ENCODE results near the gene DPP8.

DPP8 gene

GRCh38 chr15:65423976-65424679 is 93.4 kb downstream of the DPP8 start:
- no peak for DNase-seq

GRCh38 chr15:65423150-65423975 is 94.1 kb downstream of the DPP8 start:
- peak; percentile 59 for DNase-seq

DNA sequence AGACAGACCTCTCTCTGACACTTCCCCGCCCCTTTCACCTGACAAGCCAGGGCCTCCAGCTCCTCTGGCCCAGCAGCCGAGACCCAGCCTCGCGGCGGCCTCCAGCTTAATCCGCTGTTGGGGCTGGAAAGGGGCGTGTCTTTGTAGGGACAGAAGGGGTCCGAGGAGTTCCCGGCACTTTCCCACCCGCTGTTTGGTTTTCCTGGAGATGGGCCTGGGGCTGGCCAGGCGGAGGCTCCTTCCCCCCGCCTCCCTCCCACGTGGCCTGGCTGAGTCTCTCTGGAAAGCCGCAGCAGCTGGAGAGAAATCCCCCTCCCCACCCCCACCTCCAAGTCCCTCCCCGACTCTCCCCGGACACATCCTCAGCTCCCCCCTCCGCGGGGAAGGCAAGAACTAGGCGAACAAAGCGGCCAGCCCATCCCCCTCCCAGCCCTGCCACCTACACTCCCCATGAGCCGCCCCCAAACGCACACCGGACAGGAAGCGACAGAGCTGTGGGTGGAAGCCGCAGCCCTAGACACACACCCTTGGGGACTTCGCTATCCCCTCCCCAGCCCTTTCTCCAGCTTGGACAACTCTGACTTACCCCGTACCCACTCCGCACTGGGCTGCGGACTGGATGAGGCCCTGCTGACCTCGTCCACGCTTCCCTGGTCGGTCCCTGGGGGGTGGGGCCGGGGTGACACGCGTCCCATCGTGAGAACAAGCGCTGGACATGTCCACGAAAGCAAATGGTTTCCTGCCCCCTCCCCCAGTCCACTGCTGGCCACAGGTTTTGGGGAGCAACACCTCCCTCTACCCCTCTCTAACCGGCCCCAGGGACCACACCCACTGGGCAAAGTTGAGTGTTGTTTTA is 95.9 kb downstream of the DPP8 start:
- peak; percentile 85 for DNase-seq

DNA sequence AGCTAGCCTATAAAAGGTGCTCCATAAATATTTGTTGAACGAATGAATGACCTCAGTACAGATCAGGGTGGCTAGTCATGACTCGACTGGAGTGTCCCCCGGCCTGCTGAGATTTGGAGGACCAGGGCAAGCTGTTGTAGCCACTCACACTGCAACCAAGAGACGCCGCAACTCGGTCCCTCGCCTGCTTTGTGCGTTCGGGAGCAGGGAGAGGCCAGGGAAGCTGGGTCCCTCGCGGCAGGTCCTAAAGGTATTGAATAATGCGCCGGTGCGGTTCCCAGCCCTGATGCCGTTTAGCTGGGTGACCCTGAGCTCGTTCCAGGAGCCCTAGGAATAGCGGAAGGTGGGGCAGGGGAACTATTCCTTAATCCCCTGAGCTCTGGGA is 96.5 kb downstream of the DPP8 start:
- DNase-seq: no peak

DNA sequence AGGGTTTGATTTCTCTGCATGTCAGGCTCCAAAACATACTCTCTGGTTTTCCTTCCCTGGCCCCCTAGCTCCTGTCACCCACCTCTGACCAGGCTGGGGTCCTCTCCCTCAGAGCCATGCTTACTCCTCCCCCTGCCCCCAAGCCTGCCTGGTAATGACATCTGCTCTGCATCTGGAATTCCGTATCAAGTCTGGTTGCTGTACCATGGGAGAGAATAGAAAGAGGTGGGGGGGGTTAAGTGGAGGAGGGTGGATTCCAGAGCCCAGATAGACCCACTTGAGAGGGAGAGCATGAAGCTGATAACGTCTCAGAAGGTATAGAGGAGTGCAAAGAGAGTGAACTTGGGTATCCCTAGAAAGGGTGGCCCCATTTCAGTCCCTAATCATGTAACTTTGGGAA is 98.9 kb downstream of the DPP8 start:
- no peak for DNase-seq

DNA sequence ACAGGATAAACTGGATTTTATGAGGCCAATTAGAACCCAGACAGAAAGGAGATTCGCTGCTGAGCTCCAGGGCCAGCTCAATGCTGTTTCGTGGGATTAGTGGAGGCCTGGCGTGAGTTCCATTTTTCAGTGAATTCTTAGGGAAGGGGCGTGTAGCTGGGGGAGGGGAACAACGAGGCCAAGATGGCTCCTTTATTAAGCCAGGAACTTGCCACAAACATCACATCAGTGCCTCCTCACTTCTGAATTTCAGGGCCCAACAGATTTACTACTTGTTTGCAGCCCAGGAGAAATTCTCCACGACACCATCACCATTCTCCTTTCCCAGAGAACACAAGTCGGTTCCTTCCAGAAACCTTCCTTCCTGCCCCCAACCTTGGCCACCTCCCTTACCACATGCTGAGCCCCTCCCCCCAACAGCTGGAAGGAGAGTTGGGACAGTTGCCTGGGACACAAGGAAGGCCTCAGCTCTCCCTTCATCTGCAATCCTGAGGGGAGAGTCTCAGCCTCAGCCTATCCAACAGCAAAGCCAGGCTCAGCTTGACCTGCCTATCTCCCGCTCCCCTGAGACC is 100.6 kb downstream of the DPP8 start:
- peak; percentile 45 for DNase-seq

GRCh38 chr15:65414841-65415621 is 102.5 kb downstream of the DPP8 start:
- peak; percentile 85 for DNase-seq

DNA sequence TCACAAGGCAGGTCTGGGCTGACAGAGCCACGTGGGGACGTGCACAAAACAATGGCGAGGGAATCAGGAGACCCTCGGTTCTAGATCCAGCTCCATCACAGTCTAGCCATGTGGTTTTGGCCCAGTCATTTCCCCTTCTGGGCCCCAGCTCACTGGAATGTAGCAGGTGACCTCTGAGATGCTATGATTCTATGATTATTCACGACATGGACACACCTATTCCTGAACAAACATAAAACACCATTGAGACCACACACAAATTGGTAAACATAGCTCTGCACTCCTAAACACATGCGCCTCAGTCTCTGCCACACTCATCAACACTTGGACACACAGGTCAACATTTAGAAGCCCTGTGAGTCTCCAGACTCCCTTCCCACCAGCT is 103.7 kb downstream of the DPP8 start:
- DNase-seq: no peak

- DNase-seq: no peak
Observed at GRCh38 chr15:65413051-65413759, 104.3 kb downstream of the DPP8 start.

DNA sequence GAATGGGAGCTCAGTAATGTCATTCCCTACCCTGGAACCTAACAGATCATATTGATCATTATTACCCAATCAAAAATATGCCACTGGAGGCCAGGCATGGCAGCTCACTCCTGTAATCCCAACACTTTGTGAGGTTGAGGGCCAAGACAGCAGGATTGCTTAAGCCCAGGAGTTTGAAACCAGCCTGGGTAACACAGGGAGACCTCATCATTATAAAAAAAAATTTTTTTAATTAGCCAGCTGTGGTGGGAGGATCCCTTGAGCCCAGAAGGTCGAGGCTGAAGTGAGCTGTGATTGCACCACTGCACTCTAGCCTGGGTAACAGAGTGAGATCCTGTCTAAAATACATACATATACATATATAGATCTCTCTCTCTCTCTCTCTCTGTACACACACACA is 104.9 kb downstream of the DPP8 start:
- DNase-seq: no peak

- DNase-seq: peak; percentile 10
Observed at GRCh38 chr15:65411465-65412071, 105.9 kb downstream of the DPP8 start.

GRCh38 chr15:65410972-65411371 is 106.5 kb downstream of the DPP8 start:
- no peak for DNase-seq

- no peak for DNase-seq
Observed at GRCh38 chr15:65410036-65410435, 107.5 kb downstream of the DPP8 start.

DNA sequence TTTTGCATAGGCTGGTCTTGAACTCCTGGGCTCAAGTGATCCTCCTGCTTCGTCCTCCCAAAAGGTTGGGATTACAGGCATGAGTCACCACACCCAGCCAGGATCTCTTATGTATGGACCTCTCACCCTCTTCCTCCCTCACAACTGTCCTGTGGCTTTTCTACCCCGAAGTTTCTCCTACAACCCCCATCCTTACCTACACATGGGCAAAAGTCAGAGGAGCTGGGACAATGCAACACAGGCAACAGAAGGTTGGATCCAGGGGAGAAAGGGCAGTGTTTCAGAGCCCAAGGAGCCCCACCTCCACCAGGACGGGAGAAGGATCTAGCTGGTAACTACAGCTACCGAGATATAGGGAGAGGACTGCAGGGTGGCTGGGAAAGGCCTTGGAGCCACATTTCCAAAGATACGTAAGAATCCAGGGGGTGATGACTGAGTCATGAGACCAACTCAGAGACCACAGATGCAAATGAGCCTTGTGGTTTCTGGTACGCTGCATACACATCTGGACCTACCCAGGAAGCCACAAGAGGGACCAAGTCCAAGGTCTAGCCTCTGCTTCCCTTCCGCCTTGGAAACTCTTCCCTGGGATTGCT is 108.4 kb downstream of the DPP8 start:
- DNase-seq: no peak

GRCh38 chr15:65408324-65409035 is 109.0 kb downstream of the DPP8 start:
- DNase-seq: no peak

GRCh38 chr15:65406424-65407000 is 111.0 kb downstream of the DPP8 start:
- DNase-seq: no peak

DNA sequence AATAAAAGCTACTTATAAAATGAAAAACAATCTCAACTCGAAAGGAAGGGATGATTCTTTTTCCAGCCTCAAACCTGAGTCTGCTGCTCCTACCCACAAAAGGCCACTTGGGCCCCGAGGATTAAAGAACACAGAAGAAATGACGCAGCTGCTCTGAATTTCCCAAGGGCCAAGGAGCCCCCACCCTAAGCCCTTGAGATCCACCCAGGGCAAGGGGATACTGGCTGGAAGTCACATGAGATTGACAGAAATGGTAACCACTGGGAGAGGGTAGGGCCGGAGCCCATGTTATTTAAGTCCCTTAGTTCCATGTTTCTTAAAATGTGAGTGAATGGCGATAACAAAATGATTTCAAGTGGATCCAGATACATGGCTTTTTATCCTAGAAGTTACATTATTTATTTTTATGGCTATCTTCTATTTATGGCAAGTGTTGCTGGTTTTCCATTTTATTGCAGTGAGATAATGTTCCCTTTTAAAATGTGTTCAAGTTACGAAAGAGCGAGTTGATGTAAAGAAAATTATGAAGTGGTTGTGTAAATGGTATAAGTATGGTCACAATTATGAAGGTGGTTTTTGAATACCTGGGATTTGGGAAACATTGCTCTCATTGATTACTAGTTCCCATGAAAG is 111.6 kb downstream of the DPP8 start:
- no peak for DNase-seq

GRCh38 chr15:65404186-65404872 is 113.2 kb downstream of the DPP8 start:
- no peak for DNase-seq

DNA sequence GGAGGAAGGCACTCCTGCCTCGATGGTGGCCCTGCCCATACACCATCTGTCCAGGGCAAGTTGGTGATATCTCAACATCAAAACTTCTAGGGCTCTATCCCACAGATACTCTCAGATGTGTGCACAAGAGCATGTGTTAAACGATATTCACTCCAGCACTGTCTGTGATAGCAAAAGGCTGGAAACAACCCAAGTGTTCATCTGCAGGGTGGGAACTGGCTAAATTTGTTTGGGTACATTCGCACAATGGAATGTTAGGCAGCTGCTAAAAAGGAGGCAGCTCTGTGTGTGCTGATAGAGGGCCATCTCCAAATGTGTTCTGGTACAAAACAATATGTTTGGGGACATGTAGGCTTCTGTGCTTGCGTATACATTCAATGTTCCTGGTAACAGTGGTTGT is 114.5 kb downstream of the DPP8 start:
- DNase-seq: no peak
